Heart left ventricle (tissue), 13 donors: ENCODE results near the gene DYNLT1.

Experiments used
- CTCF ChIP-seq, 12 donors: fragments of 200-600 bp; sonication (generic) in 4 of 12; IDR thresholded peaks; one replicate each; pipeline versions ENCODE4 v1.5.0 to v1.8.0; 2018 to 2022; ENCODE audit warnings: antibody characterized with exemption in 12 of 12, mild to moderate bottlenecking in 5 of 12
- POLR2A ChIP-seq, 2 donors: fragments of 450-650 bp; IDR thresholded peaks; one replicate each; pipeline ENCODE4 v1.6.1; 2017; ENCODE audit warnings: antibody characterized with exemption in 2 of 2, mild to moderate bottlenecking in 2 of 2, moderate library complexity in 2 of 2
- donor health status: ischemic (EF 13 %, LVEDD 7.1; RV severe dilation, severe dysfunction).
- donor health status: DM: no; HTN: yes; CAD: no.
- donor health status: DM: no; HTN: no; CAD: no.
- donor health status: ischemic (EF 25% LVEDD 6.9; RV normal size, moderate dysfunction).
- donor health status: ischemic (EF 25% LVEDD 5.7; RV mildly dilated, moderate dysfunction).
- donor health status: ischemic (EF 35%, LVEDD 5.7; RV mildly dilated, moderate dysfunction).
- donor health status: nonischemic (EF 11% LVEDD 7.7; RV severe dilation, severe dysfunction).
- donor health status: DM: yes; HTN: yes; CAD: no.
- donor health status: PGD.
- donor health status: ischemic (EF 29% LVEDD 5.4; RV normal size, mild dysfunction).
- donor health status: nonischemic (EF 23%, LVEDD 6.1; RV moderate dilation, normal function).

- no peak for TF ChIP-seq CTCF (IDR thresholded peaks at IDR 0.05)
- TF ChIP-seq POLR2A (IDR thresholded peaks at IDR 0.05): no peak
Observed at GRCh38 chr6:158627168-158627939, 17.2 kb downstream of the DYNLT1 start.
